SK-N-SH (cell line): ENCODE results near the gene CDV3. TPM values are rescaled to one million over a fixed set of nuclear protein-coding genes. Genes with fewer than 3 reads are reported as not detected.

Source experiments
- CTCF ChIA-PET: fragments of 300-600, 350-600 bp; formaldehyde crosslinking; extraction: SDS; loops from one replicate; lab custom pipeline; 2021; lab: Yijun Ruan, JAX
- POLR2A ChIA-PET: fragments of 350-600 bp; sonication (Branson Sonifier 250); formaldehyde crosslinking; extraction: SDS; loops from one replicate; lab custom pipeline; 2020; ENCODE audit warnings: antibody characterized with exemption, inconsistent platforms; lab: Yijun Ruan, JAX
- DNase-seq: peaks from one replicate; pipeline ENCODE4 v3.0.0; 2012
- H2AFZ ChIP-seq: fragments of 200-600 bp; sonication (generic); 2 replicates; pipeline ENCODE4 v1.8.1; 2016; ENCODE audit warnings: antibody characterized with exemption, mild to moderate bottlenecking, low read depth
- H3F3A ChIP-seq: fragments of 200-600 bp; sonication (generic); replicated peaks from 2 replicates; pipeline ENCODE3; 2016; ENCODE audit warnings: antibody characterized with exemption, mild to moderate bottlenecking; ENCODE audit not compliant: insufficient read depth
- H3K27ac ChIP-seq, 2 experiments: fragments of 200-500 bp in 1 of 2; fragments of 200-600 bp in 1 of 2; sonication (Bioruptor generic) in 1 of 2; sonication (generic), shearing (Covaris generic) in 1 of 2; 2 replicates each; pipeline versions ENCODE4 v1.5.1 to v1.6.1; 2014 to 2016; ENCODE audit warnings: low read depth in 2 of 2, inconsistent platforms in 1 of 2, low read length in 1 of 2, mild to moderate bottlenecking in 1 of 2, mixed read lengths in 1 of 2
- H3K27me3 ChIP-seq: fragments of 200-600 bp; sonication (generic), shearing (Covaris generic); 2 replicates; pipeline ENCODE4 v1.6.1; 2016; ENCODE audit warnings: mixed run types; ENCODE audit not compliant: insufficient read depth
- H3K36me3 ChIP-seq, 2 experiments: fragments of 200-500 bp in 1 of 2; fragments of 200-600 bp in 1 of 2; sonication (Bioruptor generic) in 1 of 2; sonication (generic) in 1 of 2; replicated peaks in 1 of 2; 2 replicates each; pipeline versions ENCODE3 to v1.5.1; 2014 to 2016; ENCODE audit warnings: low read length in 1 of 2, mild to moderate bottlenecking in 1 of 2; ENCODE audit not compliant: insufficient read depth in 2 of 2, control insufficient read depth in 1 of 2
- H3K4me1 ChIP-seq, 2 experiments: fragments of 200-500 bp in 1 of 2; fragments of 200-600 bp in 1 of 2; sonication (Bioruptor generic) in 1 of 2; sonication (generic), shearing (Covaris generic) in 1 of 2; 2 replicates each; pipeline versions ENCODE4 v1.5.1 to v1.6.1; 2014 to 2016; ENCODE audit warnings: low read depth in 1 of 2, low read length in 1 of 2, mixed run types in 1 of 2; ENCODE audit not compliant: insufficient read depth in 2 of 2, control insufficient read depth in 1 of 2
- H3K4me2 ChIP-seq: fragments of 200-600 bp; sonication (generic), shearing (Covaris generic); 2 replicates; pipeline ENCODE4 v1.6.1; 2017; ENCODE audit warnings: mixed run types
- H3K4me3 ChIP-seq, 2 experiments: fragments of 200-500 bp in 1 of 2; fragments of 200-600 bp in 1 of 2; sonication (Bioruptor generic) in 1 of 2; sonication (generic), shearing (Covaris generic) in 1 of 2; 2 replicates each; pipeline versions ENCODE4 v1.5.1 to v1.8.1; 2014 to 2016; ENCODE audit warnings: low read depth in 2 of 2, inconsistent platforms in 1 of 2, low read length in 1 of 2, mild to moderate bottlenecking in 1 of 2, mixed read lengths in 1 of 2, moderate library complexity in 1 of 2
- H3K79me2 ChIP-seq: fragments of 200-600 bp; sonication (generic); 2 replicates; pipeline ENCODE4 v1.8.1; 2017; ENCODE audit warnings: mild to moderate bottlenecking; ENCODE audit not compliant: insufficient read depth
- H3K9ac ChIP-seq: fragments of 200-600 bp; sonication (generic); 2 replicates; pipeline ENCODE4 v1.6.1; 2017; ENCODE audit warnings: mixed run types
- H3K9me2 ChIP-seq: fragments of 200-600 bp; sonication (generic); 2 replicates; pipeline ENCODE4 v1.6.1; 2017; ENCODE audit warnings: mixed run types
- H3K9me3 ChIP-seq: fragments of 200-600 bp; sonication (generic); 2 replicates; pipeline ENCODE4 v1.6.1; 2017; ENCODE audit warnings: mixed run types, mild to moderate bottlenecking, moderate library complexity
- H4K20me1 ChIP-seq: fragments of 200-600 bp; sonication (generic); 2 replicates; pipeline ENCODE4 v1.6.1; 2017; ENCODE audit warnings: mild to moderate bottlenecking, mixed run types; ENCODE audit not compliant: insufficient read depth
- CTCF ChIP-seq: fragments of 200-600 bp; sonication (generic); IDR thresholded peaks from 2 replicates; pipeline ENCODE4 v1.6.1; 2017; ENCODE audit warnings: antibody characterized with exemption, mild to moderate bottlenecking, moderate library complexity
- ELF1 ChIP-seq: IDR thresholded peaks from 2 replicates; pipeline ENCODE4 v1.4.0; 2012
- EP300 ChIP-seq, 2 experiments: IDR thresholded peaks; 2 replicates each; pipeline versions ENCODE4 v1.4.0 to v1.6.1; 2012; ENCODE audit warnings: borderline replicate concordance in 1 of 2, low read depth in 1 of 2, low read length in 1 of 2
- EZH2phosphoT487 ChIP-seq: fragments of 200-600 bp; sonication (generic); IDR thresholded peaks from 2 replicates; pipeline ENCODE4 v1.6.1; 2017; ENCODE audit warnings: low read depth, mixed run types, mild to moderate bottlenecking, antibody characterized with exemption, moderate library complexity, borderline replicate concordance
- GABPA ChIP-seq: IDR thresholded peaks from 2 replicates; pipeline ENCODE4 v1.4.0; 2012; ENCODE audit warnings: low read depth, mild to moderate bottlenecking
- JUND ChIP-seq: IDR thresholded peaks from 2 replicates; pipeline ENCODE4 v1.4.0; 2012
- MAX ChIP-seq: IDR thresholded peaks from 2 replicates; pipeline ENCODE4 v1.4.0; 2012; ENCODE audit warnings: low read depth
- MXI1 ChIP-seq: IDR thresholded peaks from 2 replicates; pipeline ENCODE4 v1.6.1; 2012; ENCODE audit warnings: mild to moderate bottlenecking, low read depth, low read length, improper control_type of control experiment
- RAD21 ChIP-seq: IDR thresholded peaks from 2 replicates; pipeline ENCODE4 v1.6.1; 2012; ENCODE audit warnings: mild to moderate bottlenecking, low read length
- RCOR1 ChIP-seq: fragments of 150-350 bp; IDR thresholded peaks from 2 replicates; pipeline ENCODE4 v1.6.1; 2017; ENCODE audit warnings: antibody characterized with exemption, low read length
- RXRA ChIP-seq: IDR thresholded peaks from 2 replicates; pipeline ENCODE4 v1.4.0; 2012; ENCODE audit warnings: low read depth, mild to moderate bottlenecking, borderline replicate concordance
- SMC3 ChIP-seq: IDR thresholded peaks from 2 replicates; pipeline ENCODE4 v1.6.1; 2012; ENCODE audit warnings: low read depth, low read length, improper control_type of control experiment
- TAF1 ChIP-seq: IDR thresholded peaks from 2 replicates; pipeline ENCODE4 v1.6.1; 2012; ENCODE audit warnings: low read depth, mild to moderate bottlenecking, low read length, moderate library complexity, borderline replicate concordance
- TCF12 ChIP-seq: IDR thresholded peaks from 2 replicates; pipeline ENCODE4 v1.4.0; 2012
- TEAD4 ChIP-seq: IDR thresholded peaks from 2 replicates; pipeline ENCODE4 v1.4.0; 2012; ENCODE audit warnings: mild to moderate bottlenecking, borderline replicate concordance; ENCODE audit not compliant: insufficient read depth
- USF1 ChIP-seq: IDR thresholded peaks from 2 replicates; pipeline ENCODE4 v1.4.0; 2012; ENCODE audit warnings: low read depth, borderline replicate concordance
- YY1 ChIP-seq: IDR thresholded peaks from 2 replicates; pipeline ENCODE4 v1.4.0; 2012; ENCODE audit warnings: low read depth, mild to moderate bottlenecking
- ZBTB33 ChIP-seq: IDR thresholded peaks from 2 replicates; pipeline ENCODE4 v1.4.0; 2012; ENCODE audit warnings: low read depth, borderline replicate concordance
- WGBS: methylation state at CpG from one replicate; pipeline ENCODE4 v1.1.6; 2017; ENCODE audit warnings: low lambda C conversion rate; 5-methylcytosine and 5-hydroxymethylcytosine counted together
- polyA plus RNA-seq, 3 experiments: library from polyadenylated mRNA; depleted of rRNA; stranded (reverse); fragments of >200 nt; gene quantifications; 2 replicates each; pipeline ENCODE4 v1.2.3, GENCODE V29; 2012

CDV3 gene
- polyA plus RNA-seq, 1 of the 3 experiments (the other 2 are of a cell fraction), result 35.4 TPM

- Histone ChIP-seq H3K27me3 (no peaks in the 10 kb centered on the region), H3K79me2 (no peaks in the 10 kb centered on the region), H3K9me2 (no peaks in the 10 kb centered on the region), H3K36me3 (peaks cover 69 to 77% of the 10 kb centered on the region in 2 experiments), H3K9ac (no peak overlapping the region), H2AFZ (no peak overlapping the region), H3K4me3 (no peak overlapping the region), H4K20me1 (no peaks in the 10 kb centered on the region), H3K4me2 (no peak overlapping the region), H3K4me1 (no peaks in the 10 kb centered on the region; a peak in 1 of 4 replicates), H3F3A (no peaks in the 10 kb centered on the region), H3K27ac (no peak overlapping the region), H3K9me3 (no peaks in the 10 kb centered on the region)
- DNase-seq, result no peak
- ChIA-PET POLR2A (no interaction called here), CTCF (interaction anchor here (1.0 kb wide), 1 partner anchor 11 kb away, joined by 3 read pairs; no protein-coding TSS in a partner anchor)
- 97% methylated on average over 13 of the region's 13 CpGs for WGBS
- no peak for TF ChIP-seq JUND
- TF ChIP-seq EP300 (IDR thresholded peaks at IDR 0.05; ENCODE audit: borderline replicate concordance in 1 of 2, low read depth in 1 of 2, low read length in 1 of 2), result no peak
- no peak for TF ChIP-seq USF1
- no peak for TF ChIP-seq RCOR1
- no peak for TF ChIP-seq TEAD4
Measured at GRCh38 chr3:133620066-133620784, 46.7 kb downstream of the CDV3 start.

GRCh38 chr3:133627789-133628188, 54.3 kb downstream of the CDV3 start:
- no peaks in the 10 kb centered on the region for H3K9me3 ChIP-seq
- no peak overlapping the region for H3K9ac ChIP-seq
- H3K27ac ChIP-seq, result no peak overlapping the region
- H3F3A ChIP-seq, result no peaks in the 10 kb centered on the region
- ChIA-PET POLR2A (no interaction called here), CTCF (interaction anchor here (1.0 to 1.4 kb wide), 2 partner anchors 14 to 47 kb away, joined by 3 to 5 read pairs; no protein-coding TSS in a partner anchor)
- no peaks in the 10 kb centered on the region for H3K4me1 ChIP-seq
- H3K4me2 ChIP-seq, result no peak overlapping the region
- H2AFZ ChIP-seq, result no peak overlapping the region
- H3K79me2 ChIP-seq, result peaks cover 12% of the 10 kb centered on the region; the same call in 1 of the 2 replicates
- H3K36me3 ChIP-seq, result peaks cover 55 to 60% of the 10 kb centered on the region in 2 experiments
- no peaks in the 10 kb centered on the region for H3K9me2 ChIP-seq
- H3K27me3 ChIP-seq, result no peaks in the 10 kb centered on the region
- no peak overlapping the region for H3K4me3 ChIP-seq
- no peak for TF ChIP-seq YY1
- TF ChIP-seq SMC3, result no peak
- no peak for TF ChIP-seq CTCF
- TF ChIP-seq EZH2phosphoT487, result no peak
- no peak for TF ChIP-seq MAX
- no peak for TF ChIP-seq RAD21
- no peak for TF ChIP-seq ELF1
- TF ChIP-seq RXRA, result no peak
- no peak for TF ChIP-seq TCF12
- TF ChIP-seq USF1, result no peak
- no peak for TF ChIP-seq RCOR1
- no peak for TF ChIP-seq MXI1
- no peak for TF ChIP-seq EP300 (IDR thresholded peaks at IDR 0.05; ENCODE audit: borderline replicate concordance in 1 of 2, low read depth in 1 of 2, low read length in 1 of 2)
- no peak for TF ChIP-seq JUND
- TF ChIP-seq ZBTB33, result no peak
- no peak for TF ChIP-seq GABPA
- TF ChIP-seq TAF1, result no peak
- DNase-seq, result no peak
- no peaks in the 10 kb centered on the region for H4K20me1 ChIP-seq
